Measurements from ENCODE around the gene MTMR3.
"Not testable (repeated sequence)": the region's sequence is repeated elsewhere in the genome, so short reads cannot be mapped to it uniquely, and the experiment has no call there.

The MTMR3 gene

GRCh38 chr22:29848111-29848510 lies 34.9 kb upstream of the MTMR3 start:
- no peak for DNase-seq
- Histone ChIP-seq H3K4me3 (ENCODE audit: low read depth, low read length) (no peak overlapping the region), H3K27me3 (replicated peaks) (no peaks in the 10 kb centered on the region), H3K27ac (no peak overlapping the region), H3K36me3 (replicated peaks) (no peaks in the 10 kb centered on the region)
- in situ Hi-C loops (cut with HindIII; ENCODE audit: low pct_ligation_motif_present, low sequenced_read_pairs): no loop called here
- no peak for TF ChIP-seq CTCF (IDR thresholded peaks at IDR 0.05; ENCODE audit: low read depth, low read length, missing control alignments)

- Histone ChIP-seq H3K27me3 (replicated peaks) (no peaks in the 10 kb centered on the region), H3K27ac (no peak overlapping the region), H3K36me3 (replicated peaks) (no peaks in the 10 kb centered on the region), H3K4me3 (ENCODE audit: low read depth, low read length) (no peak overlapping the region)
- in situ Hi-C loops (cut with HindIII; ENCODE audit: low pct_ligation_motif_present, low sequenced_read_pairs): no loop called here
- no peak for TF ChIP-seq CTCF (IDR thresholded peaks at IDR 0.05; ENCODE audit: low read depth, low read length, missing control alignments)
- DNase-seq: no peak
These were observed 28.5 kb upstream of the MTMR3 start for GRCh38 chr22:29854432-29854831.

- Histone ChIP-seq H3K4me3 (ENCODE audit: low read depth, low read length) (no peak overlapping the region), H3K27ac (no peak overlapping the region), H3K36me3 (replicated peaks) (no peaks in the 10 kb centered on the region), H3K27me3 (replicated peaks) (no peaks in the 10 kb centered on the region)
- in situ Hi-C loops (cut with HindIII; ENCODE audit: low pct_ligation_motif_present, low sequenced_read_pairs): no loop called here
- no peak for TF ChIP-seq CTCF (IDR thresholded peaks at IDR 0.05; ENCODE audit: low read depth, low read length, missing control alignments)
- DNase-seq: no peak
These were observed 27.3 kb upstream of the MTMR3 start for GRCh38 chr22:29855611-29856181.

- Histone ChIP-seq H3K27me3 (replicated peaks) (no peaks in the 10 kb centered on the region), H3K4me3 (ENCODE audit: low read depth, low read length) (no peak overlapping the region), H3K27ac (no peak overlapping the region), H3K36me3 (replicated peaks) (no peaks in the 10 kb centered on the region)
- DNase-seq: no peak
- TF ChIP-seq CTCF (IDR thresholded peaks at IDR 0.05; ENCODE audit: low read depth, low read length, missing control alignments): no peak
- in situ Hi-C loops (cut with HindIII; ENCODE audit: low pct_ligation_motif_present, low sequenced_read_pairs): no loop called here
These were observed 26.5 kb upstream of the MTMR3 start for GRCh38 chr22:29856496-29856895.

GRCh38 chr22:29859030-29859429 lies 23.9 kb upstream of the MTMR3 start:
- H3K4me3 ChIP-seq (ENCODE audit: low read depth, low read length); in situ Hi-C loops (cut with HindIII; ENCODE audit: low pct_ligation_motif_present, low sequenced_read_pairs); H3K27ac ChIP-seq: not testable (repeated sequence)

GRCh38 chr22:29860006-29860766 lies 22.8 kb upstream of the MTMR3 start:
- Histone ChIP-seq H3K4me3 (ENCODE audit: low read depth, low read length) (no peak overlapping the region), H3K27me3 (replicated peaks) (no peaks in the 10 kb centered on the region), H3K36me3 (replicated peaks) (no peaks in the 10 kb centered on the region), H3K27ac (no peak overlapping the region)
- no peak for DNase-seq
- no peak for TF ChIP-seq CTCF (IDR thresholded peaks at IDR 0.05; ENCODE audit: low read depth, low read length, missing control alignments)
- in situ Hi-C loops (cut with HindIII; ENCODE audit: low pct_ligation_motif_present, low sequenced_read_pairs): no loop called here

More at GRCh38 chr22:29859030-29859429, 23.9 kb upstream of the MTMR3 start:
- DNase-seq; H3K27me3 ChIP-seq (replicated peaks); H3K36me3 ChIP-seq (replicated peaks): not testable (repeated sequence)
